ENCODE results near the gene GATA6.

DNA sequence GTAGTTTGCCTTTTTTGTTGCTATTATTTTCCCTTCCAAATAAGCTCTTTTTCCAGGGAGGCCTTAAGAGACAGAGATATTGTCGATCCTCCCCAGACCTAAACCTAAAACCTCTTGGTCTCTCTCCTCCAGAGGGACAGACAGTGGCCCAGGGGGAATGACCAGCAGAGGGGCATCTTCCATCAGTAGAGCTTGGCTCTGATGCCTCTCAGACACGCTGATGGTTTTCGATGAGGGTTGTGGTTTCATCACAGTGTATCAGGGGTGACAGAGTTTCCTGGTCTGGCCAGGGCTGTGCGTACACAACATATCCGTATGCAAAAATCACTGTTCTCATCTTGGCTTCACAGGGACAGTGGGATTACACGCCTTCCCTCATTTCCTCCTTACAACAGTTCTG lies 68.6 kb downstream of the GATA6 start:
- TF ChIP-seq CTCF (conservative IDR thresholded peaks at IDR 0.05), result no peak
- no peak for TF ChIP-seq ZFX (IDR thresholded peaks at IDR 0.05)

Measured in C4-2B (cell line).